GM23338 (cell line): ENCODE data around the gene SUPV3L1. TPM values are rescaled to one million over a fixed set of nuclear protein-coding genes. Genes with fewer than 3 reads are reported as not detected.

Experiments used
- ATAC-seq: fragments of 200-7000 bp; cut with Tn5 transposase; 3 replicates; pipeline ENCODE4 v1.9.1; 2020
- DNase-seq: peaks from one replicate; pipeline ENCODE4 v3.0.0-alpha.2; 2015; ENCODE audit warnings: low spot score
- H2AFZ ChIP-seq: fragments of 200-600 bp; sonication (generic); 2 replicates; pipeline ENCODE4 v1.8.0; 2016; ENCODE audit warnings: antibody characterized with exemption, mild to moderate bottlenecking, moderate library complexity
- H3F3A ChIP-seq: fragments of 200-600 bp; sonication (generic); replicated peaks from 2 replicates; pipeline ENCODE4 v1.8.0; 2017; ENCODE audit warnings: antibody characterized with exemption, mixed run types, low read depth
- H3K27ac ChIP-seq: fragments of 200-600 bp; sonication (generic); 2 replicates; pipeline ENCODE4 v1.6.1; 2016; ENCODE audit warnings: low read depth
- H3K27me3 ChIP-seq: fragments of 200-600 bp; sonication (generic); 2 replicates; pipeline ENCODE4 v1.8.0; 2016; ENCODE audit warnings: mild to moderate bottlenecking, mixed run types, moderate library complexity; ENCODE audit not compliant: insufficient read depth
- H3K36me3 ChIP-seq: fragments of 200-600 bp; sonication (generic); 2 replicates; pipeline ENCODE4 v1.8.0; 2016; ENCODE audit warnings: mild to moderate bottlenecking; ENCODE audit not compliant: insufficient read depth
- H3K4me1 ChIP-seq: fragments of 200-600 bp; sonication (generic); 2 replicates; pipeline ENCODE4 v1.8.0; 2016; ENCODE audit warnings: mild to moderate bottlenecking, moderate library complexity; ENCODE audit not compliant: insufficient read depth
- H3K4me2 ChIP-seq: fragments of 200-600 bp; sonication (generic); 2 replicates; pipeline ENCODE4 v1.7.1; 2017; ENCODE audit warnings: mixed run types
- H3K4me3 ChIP-seq: fragments of 200-600 bp; sonication (generic); 2 replicates; pipeline ENCODE4 v1.6.1; 2016; ENCODE audit warnings: mixed run types
- H3K79me2 ChIP-seq: fragments of 200-600 bp; sonication (generic); replicated peaks from 2 replicates; pipeline ENCODE4 v1.8.0; 2017; ENCODE audit warnings: mild to moderate bottlenecking; ENCODE audit not compliant: insufficient read depth
- H3K9me2 ChIP-seq: fragments of 200-600 bp; sonication (generic); 2 replicates; pipeline ENCODE4 v1.8.0; 2017; ENCODE audit not compliant: insufficient read depth
- H4K20me1 ChIP-seq: fragments of 200-600 bp; sonication (generic); replicated peaks from 2 replicates; pipeline ENCODE4 v1.8.0; 2017; ENCODE audit warnings: mild to moderate bottlenecking; ENCODE audit not compliant: insufficient read depth
- H3K27ac Mint-ChIP-seq: 2 replicates; pipeline ENCODE4 v1.8.0; 2020; ENCODE audit warnings: inconsistent platforms, mild to moderate bottlenecking, moderate library complexity, mixed read lengths
- H3K27me3 Mint-ChIP-seq: 3 replicates; pipeline ENCODE4 v1.8.0; 2022; ENCODE audit warnings: low read depth, mild to moderate bottlenecking, moderate library complexity, mixed read lengths, inconsistent platforms; ENCODE audit not compliant: insufficient read depth, poor library complexity
- H3K36me3 Mint-ChIP-seq: 3 replicates; pipeline ENCODE4 v1.8.0; 2021; ENCODE audit warnings: low read depth, mild to moderate bottlenecking, inconsistent platforms, moderate library complexity, mixed read lengths
- H3K4me1 Mint-ChIP-seq: 3 replicates; pipeline ENCODE4 v1.8.0; 2020; ENCODE audit warnings: mild to moderate bottlenecking, inconsistent platforms, mixed read lengths
- H3K4me3 Mint-ChIP-seq: 3 replicates; pipeline ENCODE4 v1.8.0; 2021; ENCODE audit warnings: moderate library complexity, mild to moderate bottlenecking, inconsistent platforms, mixed read lengths
- H3K9me3 Mint-ChIP-seq: 3 replicates; pipeline ENCODE4 v1.8.0; 2020; ENCODE audit warnings: moderate library complexity, mild to moderate bottlenecking, inconsistent platforms, mixed read lengths
- CREB1 ChIP-seq: fragments of 250-450 bp; sonication (Bioruptor Pico); IDR thresholded peaks from 2 replicates; pipeline ENCODE4 v1.5.0; 2020; ENCODE audit warnings: low read depth, mild to moderate bottlenecking, moderate library complexity
- EZH2phosphoT487 ChIP-seq: fragments of 200-600 bp; sonication (generic); IDR thresholded peaks from one replicate; pipeline ENCODE4 v1.8.1; 2018; ENCODE audit warnings: antibody characterized with exemption; ENCODE audit not compliant: unreplicated experiment
- JUNB ChIP-seq: IDR thresholded peaks from one replicate; pipeline ENCODE4 v1.6.1; 2016; ENCODE audit warnings: antibody characterized with exemption; ENCODE audit not compliant: unreplicated experiment
- REST ChIP-seq: IDR thresholded peaks from one replicate; pipeline ENCODE4 v1.6.1; 2018; ENCODE audit warnings: antibody characterized with exemption; ENCODE audit not compliant: unreplicated experiment
- STAT1 ChIP-seq: IDR thresholded peaks from one replicate; pipeline ENCODE4 v1.6.1; 2016; ENCODE audit warnings: antibody characterized with exemption; ENCODE audit not compliant: unreplicated experiment
- ZNF114 ChIP-seq: fragments of 250-450 bp; sonication (Bioruptor Pico); IDR thresholded peaks from 2 replicates; pipeline ENCODE4 v1.5.0; 2020; ENCODE audit warnings: mild to moderate bottlenecking, moderate library complexity
- polyA plus RNA-seq: library from polyadenylated mRNA; unstranded; fragments of >200 nt; fragmentation: Nextera tagmentation; extraction: Ambion mirVana; gene quantifications from 2 replicates; pipeline ENCODE4 v1.2.1, GENCODE V29; 2016
- total RNA-seq: library from RNA; depleted of rRNA; stranded (reverse); fragments of >200 nt; shearing (Covaris generic); gene quantifications from 2 replicates; pipeline ENCODE4 v1.2.3, GENCODE V29; 2014
- TF ChIP-seq, protein P1 (sequence below): IDR thresholded peaks from 2 replicates; pipeline ENCODE4 v1.6.1; 2016; ENCODE audit warnings: antibody characterized with exemption
- TF ChIP-seq, protein P2 (sequence below), 2 experiments: fragments of 200-600 bp in 1 of 2; sonication (generic) in 1 of 2; conservative IDR thresholded peaks; 2 replicates each; pipeline versions ENCODE4 v1.5.1 to v1.6.1; 2016 to 2017; ENCODE audit warnings: antibody characterized with exemption in 2 of 2, low read depth in 2 of 2, mild to moderate bottlenecking in 2 of 2, moderate library complexity in 1 of 2

SUPV3L1 gene
- total and polyA plus RNA-seq, 2 experiments from 2014 or later, result 29.9 to 45.2 TPM

DNA sequence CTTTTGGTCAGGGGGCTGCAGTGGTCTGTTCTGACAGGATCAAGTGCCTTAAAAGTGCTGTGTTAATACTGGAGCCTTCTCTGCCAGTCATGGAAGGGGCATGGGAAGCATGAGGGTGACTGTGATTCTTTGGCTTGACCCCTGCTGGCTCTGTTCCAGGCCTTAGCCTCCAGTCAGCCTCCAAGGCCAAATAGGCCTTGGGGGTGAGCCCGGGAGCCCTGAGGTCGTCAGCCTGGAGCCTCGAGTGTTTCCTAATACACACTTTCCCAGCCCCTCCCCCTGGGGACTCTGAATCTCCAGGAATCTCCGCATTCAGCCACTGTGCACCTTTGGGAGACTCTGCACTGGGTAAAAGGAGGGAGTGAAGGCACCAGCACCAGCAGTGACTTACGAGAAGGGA lies 50.1 kb downstream of the SUPV3L1 start:
- peak overlapping the region; percentile 47; the same call in 1 of the 2 replicates for H2AFZ ChIP-seq
- DNase-seq (no peak), ATAC-seq (no peak)
- H3K79me2 ChIP-seq, result no peaks in the 10 kb centered on the region
- H3K4me1 ChIP-seq, result peaks cover 10% of the 10 kb centered on the region
- TF ChIP-seq, protein P1, sequence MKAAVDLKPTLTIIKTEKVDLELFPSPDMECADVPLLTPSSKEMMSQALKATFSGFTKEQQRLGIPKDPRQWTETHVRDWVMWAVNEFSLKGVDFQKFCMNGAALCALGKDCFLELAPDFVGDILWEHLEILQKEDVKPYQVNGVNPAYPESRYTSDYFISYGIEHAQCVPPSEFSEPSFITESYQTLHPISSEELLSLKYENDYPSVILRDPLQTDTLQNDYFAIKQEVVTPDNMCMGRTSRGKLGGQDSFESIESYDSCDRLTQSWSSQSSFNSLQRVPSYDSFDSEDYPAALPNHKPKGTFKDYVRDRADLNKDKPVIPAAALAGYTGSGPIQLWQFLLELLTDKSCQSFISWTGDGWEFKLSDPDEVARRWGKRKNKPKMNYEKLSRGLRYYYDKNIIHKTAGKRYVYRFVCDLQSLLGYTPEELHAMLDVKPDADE, result no peak
- TF ChIP-seq ZNF114 (CRISPR knock-in tag), result no peak
- no peak for TF ChIP-seq EZH2phosphoT487
- TF ChIP-seq, protein P2, sequence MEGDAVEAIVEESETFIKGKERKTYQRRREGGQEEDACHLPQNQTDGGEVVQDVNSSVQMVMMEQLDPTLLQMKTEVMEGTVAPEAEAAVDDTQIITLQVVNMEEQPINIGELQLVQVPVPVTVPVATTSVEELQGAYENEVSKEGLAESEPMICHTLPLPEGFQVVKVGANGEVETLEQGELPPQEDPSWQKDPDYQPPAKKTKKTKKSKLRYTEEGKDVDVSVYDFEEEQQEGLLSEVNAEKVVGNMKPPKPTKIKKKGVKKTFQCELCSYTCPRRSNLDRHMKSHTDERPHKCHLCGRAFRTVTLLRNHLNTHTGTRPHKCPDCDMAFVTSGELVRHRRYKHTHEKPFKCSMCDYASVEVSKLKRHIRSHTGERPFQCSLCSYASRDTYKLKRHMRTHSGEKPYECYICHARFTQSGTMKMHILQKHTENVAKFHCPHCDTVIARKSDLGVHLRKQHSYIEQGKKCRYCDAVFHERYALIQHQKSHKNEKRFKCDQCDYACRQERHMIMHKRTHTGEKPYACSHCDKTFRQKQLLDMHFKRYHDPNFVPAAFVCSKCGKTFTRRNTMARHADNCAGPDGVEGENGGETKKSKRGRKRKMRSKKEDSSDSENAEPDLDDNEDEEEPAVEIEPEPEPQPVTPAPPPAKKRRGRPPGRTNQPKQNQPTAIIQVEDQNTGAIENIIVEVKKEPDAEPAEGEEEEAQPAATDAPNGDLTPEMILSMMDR (conservative IDR thresholded peaks at IDR 0.05; ENCODE audit: low read depth in 2 of 2), result no peak
- TF ChIP-seq STAT1, result no peak
- TF ChIP-seq JUNB, result no peak
- Mint-ChIP-seq H3K4me1 (peaks cover 18% of the 10 kb centered on the region), H3K36me3 (no peaks in the 10 kb centered on the region), H3K9me3 (no peaks in the 10 kb centered on the region), H3K4me3 (no peak overlapping the region), H3K27ac (no peak overlapping the region; the same call in 1 of the 2 replicates), H3K27me3 (peaks cover 6% of the 10 kb centered on the region)
- H3K9me2 ChIP-seq, result no peaks in the 10 kb centered on the region
- no peaks in the 10 kb centered on the region; the same call in 1 of the 2 replicates for H3K36me3 ChIP-seq
- H3K27ac ChIP-seq, result no peak overlapping the region
- no peak overlapping the region for H3K4me3 ChIP-seq
- no peak overlapping the region for H3K4me2 ChIP-seq
- no peaks in the 10 kb centered on the region for H3F3A ChIP-seq
- H3K27me3 ChIP-seq, result no peaks in the 10 kb centered on the region
- no peaks in the 10 kb centered on the region for H4K20me1 ChIP-seq

GRCh38 chr10:69232252-69232651 lies 52.2 kb downstream of the SUPV3L1 start:
- no peak overlapping the region for H3K4me2 ChIP-seq
- peak overlapping the region; percentile 74; the same call in 1 of the 2 replicates for H2AFZ ChIP-seq
- H3K27me3 ChIP-seq, result no peaks in the 10 kb centered on the region
- peaks cover 9% of the 10 kb centered on the region for H3K27me3 Mint-ChIP-seq
- no peaks in the 10 kb centered on the region for H3K36me3 Mint-ChIP-seq
- no peaks in the 10 kb centered on the region; the same call in 1 of the 2 replicates for H3K36me3 ChIP-seq
- DNase-seq (peak; percentile 34), ATAC-seq (peak; percentile 73)
- no peak overlapping the region for H3K27ac ChIP-seq
- TF ChIP-seq REST (no peak), STAT1 (no peak), ZNF114 (CRISPR knock-in tag) (no peak), CREB1 (CRISPR knock-in tag) (no peak), JUNB (no peak)
- TF ChIP-seq, protein P1, result no peak
- TF ChIP-seq, protein P2 (conservative IDR thresholded peaks at IDR 0.05; ENCODE audit: low read depth in 2 of 2), result no peak
- H3K27ac Mint-ChIP-seq, result no peak overlapping the region
- no peaks in the 10 kb centered on the region for H3K9me3 Mint-ChIP-seq
- peaks cover 17% of the 10 kb centered on the region for H3K4me1 Mint-ChIP-seq
- H3K9me2 ChIP-seq, result no peaks in the 10 kb centered on the region
- no peaks in the 10 kb centered on the region for H3F3A ChIP-seq
- no peaks in the 10 kb centered on the region for H4K20me1 ChIP-seq
- H3K4me1 ChIP-seq, result peaks cover 10% of the 10 kb centered on the region
- H3K4me3 ChIP-seq, result no peak overlapping the region
- H3K79me2 ChIP-seq, result no peaks in the 10 kb centered on the region
- H3K4me3 Mint-ChIP-seq, result no peak overlapping the region
